Liver (tissue), 9 donors: ENCODE data around the gene FBXW11. TPM values are rescaled to one million over a fixed set of nuclear protein-coding genes. Genes with fewer than 3 reads are reported as not detected.

ENCODE experiments used
- DNase-seq: peaks from one replicate; pipeline ENCODE4 v3.0.0-alpha.2; 2017; ENCODE audit warnings: low spot score
- H3K27ac ChIP-seq, 2 donors: one replicate each; pipeline ENCODE4 v1.7.0; 2013; ENCODE audit warnings: inconsistent platforms in 2 of 2, low read length in 2 of 2, control low read depth in 1 of 2, low read depth in 1 of 2, mild to moderate bottlenecking in 1 of 2
- H3K27me3 ChIP-seq, 4 donors: one replicate each; pipeline versions ENCODE4 v1.6.1 to v1.7.0; 2013; ENCODE audit warnings: low read length in 3 of 4, inconsistent platforms in 1 of 4, mild to moderate bottlenecking in 1 of 4, moderate library complexity in 1 of 4; ENCODE audit not compliant: control insufficient read depth in 4 of 4, insufficient read depth in 4 of 4
- H3K36me3 ChIP-seq, 4 donors: one replicate each; pipeline versions ENCODE4 v1.6.1 to v1.7.0; 2013; ENCODE audit warnings: low read length in 3 of 4, mild to moderate bottlenecking in 3 of 4, low read depth in 1 of 4, moderate library complexity in 1 of 4; ENCODE audit not compliant: control insufficient read depth in 4 of 4, insufficient read depth in 3 of 4
- H3K4me1 ChIP-seq, 4 donors: one replicate each; pipeline versions ENCODE4 v1.6.1 to v1.7.0; 2013; ENCODE audit warnings: low read length in 3 of 4, mild to moderate bottlenecking in 3 of 4, moderate library complexity in 1 of 4; ENCODE audit not compliant: control insufficient read depth in 4 of 4, insufficient read depth in 4 of 4
- H3K4me3 ChIP-seq, 3 donors: one replicate each; pipeline versions ENCODE4 v1.6.1 to v1.7.0; 2013; ENCODE audit warnings: low read length in 3 of 3, control low read depth in 1 of 3, low read depth in 1 of 3, mild to moderate bottlenecking in 1 of 3
- H3K9ac ChIP-seq, 2 donors: one replicate each; pipeline ENCODE4 v1.7.0; 2013; ENCODE audit warnings: low read length in 2 of 2, mild to moderate bottlenecking in 2 of 2, moderate library complexity in 2 of 2, control low read depth in 1 of 2, low read depth in 1 of 2
- H3K9me3 ChIP-seq, 4 donors: one replicate each; pipeline versions ENCODE4 v1.6.1 to v1.7.0; 2013; ENCODE audit warnings: low read length in 3 of 4; ENCODE audit not compliant: control insufficient read depth in 4 of 4
- CTCF ChIP-seq: fragments of 150-350 bp; IDR thresholded peaks from 2 replicates; pipeline ENCODE4 v1.5.1; 2017; ENCODE audit warnings: improper control_type of control experiment, low read depth, low read length; ENCODE audit not compliant: missing input control
- FOXA1 ChIP-seq: IDR thresholded peaks from 2 replicates; pipeline ENCODE4 v1.6.1; 2016; ENCODE audit warnings: antibody characterized with exemption
- FOXA2 ChIP-seq: IDR thresholded peaks from 2 replicates; pipeline ENCODE4 v1.6.1; 2016; ENCODE audit warnings: antibody characterized with exemption
- GABPA ChIP-seq, 2 donors: IDR thresholded peaks in 1 of 2; conservative IDR thresholded peaks in 1 of 2; 2 replicates each; pipeline ENCODE4 v1.6.1; 2016; ENCODE audit warnings: antibody characterized with exemption in 2 of 2, mild to moderate bottlenecking in 1 of 2, moderate library complexity in 1 of 2
- HNF4A ChIP-seq, 2 donors: conservative IDR thresholded peaks; 2 replicates each; pipeline ENCODE4 v1.6.1; 2016; ENCODE audit warnings: antibody characterized with exemption in 2 of 2, mild to moderate bottlenecking in 2 of 2
- JUND ChIP-seq, 2 donors: IDR thresholded peaks; 2 replicates each; pipeline ENCODE4 v1.6.1; 2016; ENCODE audit warnings: antibody characterized with exemption in 2 of 2
- MAX ChIP-seq: IDR thresholded peaks from 2 replicates; pipeline ENCODE4 v1.6.1; 2016; ENCODE audit warnings: antibody characterized with exemption
- NR2F2 ChIP-seq: IDR thresholded peaks from 2 replicates; pipeline ENCODE4 v1.6.1; 2016; ENCODE audit warnings: antibody characterized with exemption
- RAD21 ChIP-seq, 2 donors: IDR thresholded peaks; 2 replicates each; pipeline ENCODE4 v1.6.1; 2016; ENCODE audit warnings: antibody characterized with exemption in 2 of 2, mild to moderate bottlenecking in 2 of 2
- REST ChIP-seq: IDR thresholded peaks from 2 replicates; pipeline ENCODE4 v1.6.1; 2016; ENCODE audit warnings: antibody characterized with exemption, mild to moderate bottlenecking
- RXRA ChIP-seq, 2 donors: IDR thresholded peaks; 2 replicates each; pipeline ENCODE4 v1.6.1; 2017 to 2018; ENCODE audit warnings: antibody characterized with exemption in 2 of 2, mild to moderate bottlenecking in 1 of 2
- SP1 ChIP-seq: IDR thresholded peaks from 2 replicates; pipeline ENCODE4 v1.6.1; 2018; ENCODE audit warnings: antibody characterized with exemption, mild to moderate bottlenecking
- TAF1 ChIP-seq: conservative IDR thresholded peaks from 2 replicates; pipeline ENCODE4 v1.6.1; 2016; ENCODE audit warnings: antibody characterized with exemption, mild to moderate bottlenecking
- YY1 ChIP-seq: IDR thresholded peaks from 2 replicates; pipeline ENCODE4 v1.6.1; 2016; ENCODE audit warnings: antibody characterized with exemption, mild to moderate bottlenecking
- ZBTB33 ChIP-seq: IDR thresholded peaks from 2 replicates; pipeline ENCODE4 v1.6.1; 2016; ENCODE audit warnings: antibody characterized with exemption
- WGBS: extraction: QIAGEN DNeasy Blood & Tissue Kit; methylation state at CpG from one replicate; pipeline ENCODE4 v1.1.7; 2013; 5-methylcytosine and 5-hydroxymethylcytosine counted together
- polyA plus RNA-seq, 2 donors: library from polyadenylated mRNA; stranded (reverse) in 1 of 2; unstranded in 1 of 2; fragments of 200-250 nt in 1 of 2; fragments of >200 nt in 1 of 2; fragmentation: Nextera tagmentation in 1 of 2; extraction: Ambion mirVana in 1 of 2; gene quantifications; one replicate each; pipeline versions ENCODE4 v1.2.1 to v1.2.3, GENCODE V29; 2013 to 2015
- total RNA-seq, 2 donors: library from RNA; depleted of rRNA; stranded (reverse); fragments of >200 nt; gene quantifications; one replicate each; pipeline ENCODE4 v1.2.3, GENCODE V29; 2014
- donor health status: healthy.
- donor health status: healthy.
- donor health status: healthy.
- donor health status: healthy.
- donor health status: healthy.

The FBXW11 gene
- total and polyA plus RNA-seq, 4 donors = 11.2 to 37.5 (median 22.0) TPM

- WGBS = 95% methylated on average over 13 of the region's 13 CpGs
- H3K4me3 ChIP-seq = no peak overlapping the region
- H3K9ac ChIP-seq = no peak overlapping the region
Measured at GRCh38 chr5:172043865-172044264, 37.4 kb upstream of the FBXW11 start.

GRCh38 chr5:172042183-172042582 lies 35.7 kb upstream of the FBXW11 start:
- DNase-seq = no peak
- Histone ChIP-seq H3K27me3 (no peaks in the 10 kb centered on the region), H3K36me3 (peaks cover 0 to 7% (median 3%) of the 10 kb centered on the region in 4 donors)
- TF ChIP-seq TAF1 (no peak), GABPA (IDR thresholded peaks at IDR 0.05 in 1 of 2, conservative IDR thresholded peaks at IDR 0.05 in 1 of 2) (no peak), FOXA1 (no peak), FOXA2 (no peak), RXRA (IDR thresholded peaks at IDR 0.05) (no peak), CTCF (no peak), YY1 (no peak), MAX (no peak), JUND (IDR thresholded peaks at IDR 0.05) (no peak), NR2F2 (no peak), REST (no peak), SP1 (no peak), HNF4A (conservative IDR thresholded peaks at IDR 0.05) (no peak), ZBTB33 (no peak)

More at GRCh38 chr5:172043865-172044264, 37.4 kb upstream of the FBXW11 start:
- no peaks in the 10 kb centered on the region for H3K9me3 ChIP-seq
- peaks cover 0 to 8% (median 3%) of the 10 kb centered on the region in 4 donors for H3K36me3 ChIP-seq
- H3K4me1 ChIP-seq = peaks cover 0 to 3% (median 0%) of the 10 kb centered on the region in 4 donors
- no peaks in the 10 kb centered on the region for H3K27me3 ChIP-seq
- TF ChIP-seq ZBTB33 (no peak), CTCF (no peak), RAD21 (IDR thresholded peaks at IDR 0.05) (no peak), HNF4A (conservative IDR thresholded peaks at IDR 0.05) (no peak)
- no peak for DNase-seq
- no peak overlapping the region for H3K27ac ChIP-seq

More at GRCh38 chr5:172042183-172042582, 35.7 kb upstream of the FBXW11 start:
- Histone ChIP-seq H3K4me3 (no peak overlapping the region), H3K4me1 (peaks cover 0 to 3% (median 0%) of the 10 kb centered on the region in 4 donors), H3K9me3 (no peaks in the 10 kb centered on the region), H3K9ac (no peak overlapping the region), H3K27ac (no peak overlapping the region)
- 93% methylated on average over 13 of the region's 13 CpGs for WGBS
